HG03097 (cell line): ENCODE data around the gene ARHGEF7.

ENCODE experiments used
- ATAC-seq: cut with Tn5 transposase; IDR thresholded peaks from one replicate; pipeline ENCODE4 v1.9.1; 2021; ENCODE audit not compliant: unreplicated experiment, low FRiP score

Gene ARHGEF7

DNA sequence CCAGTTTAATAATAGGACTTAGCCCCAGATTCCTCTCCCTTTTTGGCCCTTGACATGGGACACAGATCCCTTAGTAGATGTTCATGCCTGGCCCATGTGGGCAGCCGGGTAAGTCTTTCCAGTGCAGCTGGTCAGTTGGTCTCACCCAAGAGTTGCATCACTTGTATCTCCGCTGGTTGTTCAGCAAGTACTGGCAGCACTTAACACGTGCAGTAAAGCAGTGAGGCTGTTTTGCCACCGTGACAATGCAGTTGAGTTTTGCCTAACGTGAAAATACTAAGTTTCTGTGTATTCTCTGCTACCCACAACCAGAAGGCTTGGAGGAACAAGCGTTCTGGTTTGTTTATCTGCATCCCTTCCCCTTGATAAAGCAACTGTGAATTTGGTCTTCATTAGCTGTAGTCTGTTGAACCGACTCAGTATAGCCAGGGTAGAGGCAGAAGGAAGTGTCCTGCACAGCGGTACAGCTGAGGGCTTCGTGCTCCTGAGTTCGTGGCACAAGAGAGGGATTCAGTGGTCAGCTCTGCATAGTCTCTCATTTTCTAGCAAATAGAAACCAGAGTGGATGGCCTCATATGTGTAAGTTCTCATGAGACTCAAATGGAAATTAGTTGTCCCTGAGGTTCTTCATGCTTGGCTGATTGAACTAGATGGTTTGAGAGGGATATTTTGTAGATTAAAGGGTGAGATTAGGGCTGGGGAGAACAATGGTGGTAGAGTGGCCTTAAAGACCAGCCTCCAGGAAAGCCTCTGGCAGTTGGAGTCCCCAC is 50.3 kb downstream of the ARHGEF7 start:
- ATAC-seq: peak; percentile 40

DNA sequence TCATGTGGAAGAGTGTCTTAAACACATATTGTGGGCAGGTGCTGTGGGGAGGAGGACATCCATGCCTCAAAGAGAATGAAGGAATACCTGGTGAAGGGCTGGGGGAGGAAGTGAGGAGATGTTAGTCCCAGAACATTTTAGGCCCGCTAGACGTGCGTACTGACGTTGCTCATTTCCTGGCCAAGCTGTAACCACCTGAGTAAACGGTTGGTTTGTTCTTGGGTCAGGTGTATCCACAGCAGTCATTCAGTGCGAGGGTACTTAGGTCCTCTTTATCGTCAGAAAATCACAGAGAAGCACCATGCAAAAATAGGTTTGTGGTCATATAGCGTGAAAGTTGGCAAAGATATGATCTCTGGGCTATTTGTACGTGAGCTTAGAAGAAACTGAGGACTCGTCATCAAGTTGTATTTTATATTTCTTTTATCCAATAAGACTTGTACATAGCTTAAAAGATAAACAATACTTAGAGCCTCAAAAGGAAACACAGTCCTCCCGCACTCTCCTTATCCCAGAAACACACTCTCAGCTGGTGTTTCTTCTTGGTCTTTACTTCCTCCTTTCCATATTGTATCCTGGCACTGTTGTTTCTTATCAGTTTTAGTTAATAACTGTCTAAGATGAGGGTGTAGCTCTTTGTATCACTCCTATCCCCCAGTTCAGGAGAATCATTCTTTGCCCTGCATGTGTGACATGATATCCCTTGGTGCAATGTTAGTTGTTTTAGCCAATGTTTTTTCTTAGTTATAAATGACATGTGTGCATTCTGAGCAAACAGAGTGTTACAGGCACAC is 52.0 kb downstream of the ARHGEF7 start:
- ATAC-seq: no peak

DNA sequence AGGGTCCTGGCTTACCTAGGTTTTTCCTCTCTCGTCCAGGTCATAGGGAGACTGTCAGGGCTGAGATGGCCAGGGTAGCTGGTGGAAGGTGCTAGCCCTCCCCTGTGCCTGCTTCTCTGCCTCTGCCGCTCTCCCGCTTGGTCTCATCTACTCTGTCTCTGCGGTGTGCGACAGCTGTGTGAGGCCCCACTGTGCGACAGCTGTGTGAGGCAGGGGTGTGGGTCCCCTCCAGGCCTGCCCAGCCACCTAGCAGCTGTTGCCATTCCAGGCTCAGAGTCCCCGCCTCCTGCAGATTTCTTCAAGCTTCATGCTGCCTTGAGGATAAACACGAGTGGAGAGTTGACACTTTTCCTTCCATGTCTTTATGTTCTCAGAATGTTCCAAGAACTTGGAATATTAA is 53.0 kb downstream of the ARHGEF7 start:
- no peak for ATAC-seq

DNA sequence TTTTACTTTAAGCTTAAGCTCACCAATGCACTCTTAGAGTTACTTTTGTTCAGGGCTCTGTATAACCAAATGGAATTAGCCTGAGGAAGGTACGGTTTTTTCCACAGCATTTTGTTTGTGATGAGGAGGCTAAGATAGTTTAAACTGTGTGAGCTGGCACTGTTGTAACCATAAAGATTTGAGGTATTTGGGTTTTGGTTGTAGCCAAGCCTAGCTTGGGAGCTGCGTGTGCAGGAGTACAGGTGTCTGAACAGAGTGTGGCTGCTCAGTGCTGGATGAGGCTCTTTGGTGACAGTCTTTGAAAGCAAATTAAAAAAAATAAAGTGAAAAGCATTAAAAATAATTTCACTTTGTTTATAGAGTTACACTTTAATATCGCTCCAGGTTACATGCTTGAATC is 56.0 kb downstream of the ARHGEF7 start:
- ATAC-seq: no peak

DNA sequence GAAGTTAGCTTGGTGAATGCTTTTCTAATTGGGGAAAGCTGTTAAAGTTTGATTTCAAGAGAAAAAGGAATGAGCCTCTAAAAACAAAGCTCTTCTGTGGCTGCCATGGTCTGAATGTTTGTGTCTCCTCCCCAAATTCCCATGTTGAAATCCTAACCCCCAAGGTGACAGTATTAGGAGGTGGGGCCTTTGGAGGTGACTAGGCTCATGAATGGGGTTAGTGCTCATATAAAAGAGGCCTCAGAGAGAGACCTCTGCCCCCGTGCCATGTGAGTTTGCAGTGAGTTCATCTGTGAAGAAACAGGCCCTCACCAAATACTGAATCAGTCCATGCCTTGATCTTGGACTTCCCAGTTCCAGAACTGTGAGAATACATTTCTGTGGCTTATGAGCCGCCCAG is 56.5 kb downstream of the ARHGEF7 start:
- ATAC-seq: no peak

DNA sequence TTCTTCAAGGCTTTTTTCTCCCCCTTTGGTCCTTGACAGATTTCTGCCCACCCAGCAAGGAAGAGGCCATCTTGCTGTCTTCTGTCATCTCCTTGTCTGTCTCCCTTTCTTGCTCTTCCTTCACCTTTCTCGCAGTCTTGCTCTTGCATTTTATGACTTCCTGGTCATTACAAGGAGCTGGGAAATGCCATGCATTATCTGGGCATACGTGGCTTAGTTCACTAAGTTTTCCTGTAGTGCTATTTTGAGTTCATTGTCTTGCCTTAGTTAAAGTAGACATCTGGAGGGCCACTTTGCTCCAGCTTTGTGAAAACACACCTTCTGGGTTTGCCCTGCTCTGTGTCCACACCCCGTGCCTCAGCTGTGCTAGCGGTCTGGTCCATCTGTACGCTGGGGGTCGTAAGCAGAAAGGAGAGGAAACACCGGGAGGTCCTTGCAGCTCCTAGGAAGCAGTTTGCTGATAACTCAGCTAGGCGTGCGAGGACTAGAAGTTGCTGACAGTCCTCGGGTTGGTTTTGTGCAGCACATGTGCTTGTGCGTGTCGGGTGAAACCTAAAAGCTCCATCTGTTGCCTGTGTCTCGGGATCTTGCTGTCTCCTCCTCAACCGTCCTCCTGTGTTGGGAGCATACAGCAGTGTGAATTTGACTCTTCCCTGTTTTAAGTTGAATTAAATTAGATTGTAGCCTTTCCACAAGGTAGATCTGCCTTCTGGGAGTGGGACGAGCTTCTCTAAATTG is 59.4 kb downstream of the ARHGEF7 start:
- no peak for ATAC-seq

DNA sequence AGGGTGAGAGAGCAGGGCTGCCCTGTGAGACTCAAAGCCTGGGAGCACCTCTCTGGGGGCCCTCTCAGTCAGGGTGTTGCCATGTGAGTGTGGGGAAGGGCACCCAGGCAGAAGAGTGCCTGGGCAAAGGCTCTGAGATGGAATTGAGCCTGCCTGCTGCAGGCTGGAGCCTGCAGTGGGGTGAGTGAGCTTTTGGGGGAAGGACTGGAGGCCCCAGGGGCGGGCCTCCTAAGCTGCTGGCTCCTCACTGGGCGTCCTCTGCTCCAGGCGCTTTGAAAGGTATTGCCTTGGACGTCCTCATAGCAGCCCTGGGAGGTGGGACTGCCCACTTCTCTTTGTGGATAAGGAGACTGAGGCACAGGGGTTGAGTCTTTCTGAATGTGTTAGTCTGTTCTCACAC is 60.3 kb downstream of the ARHGEF7 start:
- ATAC-seq: no peak

DNA sequence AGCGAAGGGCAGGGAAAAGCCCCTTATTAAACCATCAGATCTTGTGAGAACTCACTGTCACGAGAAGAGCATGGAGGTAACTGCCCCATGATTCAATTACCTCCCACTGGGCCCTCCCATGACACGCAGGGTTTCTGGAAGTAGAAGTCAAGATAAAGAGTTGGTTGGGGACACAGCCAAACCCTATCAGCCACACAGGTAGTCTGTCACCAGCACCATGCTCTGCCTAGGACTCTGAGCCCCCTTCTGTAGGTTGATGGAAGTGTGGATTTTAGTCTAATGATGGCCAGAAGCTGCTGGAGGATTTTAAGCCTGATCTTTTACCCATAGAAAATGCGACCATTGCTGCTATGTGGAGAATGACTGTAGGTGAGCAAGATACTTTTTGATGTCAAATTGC is 60.8 kb downstream of the ARHGEF7 start:
- no peak for ATAC-seq

DNA sequence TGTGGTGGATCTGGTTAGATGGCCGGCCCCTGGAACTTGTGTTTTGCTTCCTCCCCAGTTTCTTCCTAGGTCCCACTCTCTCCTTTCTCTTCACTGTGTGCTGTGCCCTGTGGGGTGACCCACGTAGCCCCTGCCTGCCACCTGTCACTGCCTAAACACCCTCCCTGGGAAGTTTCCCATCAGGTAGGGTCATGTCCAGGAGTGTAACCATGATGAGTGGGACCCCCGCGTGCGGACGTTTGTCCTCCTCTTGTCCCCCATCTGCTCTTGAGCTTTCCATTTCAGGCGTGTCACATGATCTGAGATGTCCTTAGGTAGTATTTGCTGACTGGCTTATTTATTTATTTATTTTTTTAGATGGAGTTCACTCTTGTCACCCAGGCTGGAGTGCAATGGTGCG is 61.3 kb downstream of the ARHGEF7 start:
- ATAC-seq: no peak

DNA sequence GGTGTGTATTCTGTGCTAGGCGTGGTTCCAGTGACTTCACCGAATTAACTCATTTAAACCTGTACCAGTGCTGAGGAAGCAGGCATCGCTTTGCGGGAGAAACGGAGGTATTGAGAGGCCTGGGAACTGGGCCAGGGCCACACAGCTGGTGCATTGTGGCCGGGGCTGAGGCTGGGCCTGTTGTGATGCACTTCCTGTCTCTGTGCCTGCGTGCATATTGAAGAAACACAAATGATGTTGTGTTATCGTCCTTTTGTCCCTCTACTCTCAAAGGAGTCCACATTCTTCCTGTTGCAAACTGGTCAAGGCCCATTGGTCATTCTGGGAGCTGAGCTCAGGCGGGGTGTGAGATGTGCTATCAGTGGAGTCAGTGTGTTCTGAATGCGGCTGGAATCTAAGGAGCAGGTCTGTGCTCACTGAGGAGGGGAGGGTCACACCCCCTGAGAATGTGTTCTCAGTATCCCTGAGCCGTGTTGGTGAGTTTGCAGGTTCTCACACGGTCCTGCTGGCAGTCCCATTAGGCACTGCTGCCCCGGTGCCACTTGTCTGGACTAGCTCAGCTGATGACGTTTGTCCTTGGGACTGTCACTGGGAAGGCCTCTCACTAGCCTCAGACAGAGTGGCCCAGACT is 62.1 kb downstream of the ARHGEF7 start:
- ATAC-seq: peak; percentile 48

DNA sequence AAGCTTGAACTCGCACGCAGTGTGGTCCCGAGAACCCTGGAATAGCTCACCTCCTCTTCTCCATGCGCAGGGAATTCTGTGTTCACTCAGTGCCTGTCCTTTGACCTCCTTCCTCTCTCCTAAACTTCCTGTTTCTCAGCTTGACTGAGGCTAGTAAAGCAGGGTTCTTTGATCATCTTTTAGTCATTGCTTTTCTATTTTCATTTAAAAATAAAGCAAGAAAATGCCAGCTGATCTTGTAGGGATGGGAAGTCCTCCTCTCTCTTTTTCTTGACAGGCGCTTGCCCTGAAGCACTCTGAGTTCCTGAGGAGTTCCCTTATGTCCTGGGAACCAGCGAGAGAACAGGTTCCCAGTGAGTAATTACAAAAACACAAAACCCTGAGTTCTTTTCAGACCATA is 62.8 kb downstream of the ARHGEF7 start:
- no peak for ATAC-seq

DNA sequence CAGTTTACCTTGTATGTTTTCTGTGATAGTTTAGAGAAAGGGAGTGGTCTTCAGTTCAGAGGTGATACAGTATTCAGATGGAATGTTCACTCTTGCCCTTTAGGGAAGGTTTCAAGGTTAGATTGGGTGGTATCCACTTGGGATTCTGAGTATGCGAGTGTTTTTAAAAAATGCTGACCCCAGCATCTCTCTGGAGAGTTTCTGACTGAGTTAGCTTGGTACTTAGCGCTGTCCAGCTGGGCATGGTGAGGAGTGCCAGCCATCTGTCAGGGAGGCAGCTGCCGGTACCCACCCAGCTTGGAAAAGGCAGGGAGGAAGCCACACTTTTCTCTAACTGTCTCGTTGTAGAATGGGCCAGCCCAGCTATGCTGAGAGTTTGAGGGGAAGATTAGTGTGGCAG is 63.3 kb downstream of the ARHGEF7 start:
- ATAC-seq: no peak

DNA sequence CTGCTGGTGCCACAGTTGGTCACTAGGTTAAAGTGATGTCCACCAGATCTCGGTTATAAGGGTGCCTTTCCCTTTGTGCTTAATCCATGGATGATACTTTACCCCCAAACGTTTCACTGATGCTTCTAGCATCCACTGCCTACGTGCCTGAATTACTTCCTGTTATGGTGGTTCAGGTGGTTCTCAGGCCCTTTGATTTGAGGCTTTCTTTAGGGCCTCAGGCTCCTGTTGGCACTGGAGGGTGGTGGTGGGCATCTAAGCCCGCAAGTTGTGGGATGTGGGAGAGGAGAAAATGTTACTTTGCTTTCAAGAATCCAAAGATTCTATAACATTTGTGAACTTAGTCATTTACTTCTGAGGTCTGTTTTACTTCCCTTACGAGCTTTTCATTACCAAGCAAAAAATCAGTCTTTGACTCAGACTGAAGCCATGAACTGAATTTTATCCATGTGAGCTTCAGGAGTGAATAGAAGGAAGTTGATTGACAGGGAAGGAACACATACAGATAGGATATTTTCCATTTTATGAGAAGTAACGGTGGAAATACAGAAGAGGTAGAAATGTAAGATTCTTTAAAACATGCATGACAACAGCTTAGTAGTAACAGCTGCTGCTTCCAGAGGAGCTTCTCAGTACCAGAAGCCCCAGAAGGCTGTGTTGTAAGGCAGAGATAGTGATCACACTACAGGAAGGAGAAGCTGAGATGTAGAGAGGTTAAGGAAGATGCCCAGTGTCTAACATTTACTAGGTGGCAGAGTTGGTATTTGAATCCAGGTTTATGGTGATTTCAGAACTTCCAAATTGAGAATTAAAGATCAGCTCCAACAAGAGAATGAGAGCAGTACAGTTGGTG is 65.0 kb downstream of the ARHGEF7 start:
- ATAC-seq: no peak

DNA sequence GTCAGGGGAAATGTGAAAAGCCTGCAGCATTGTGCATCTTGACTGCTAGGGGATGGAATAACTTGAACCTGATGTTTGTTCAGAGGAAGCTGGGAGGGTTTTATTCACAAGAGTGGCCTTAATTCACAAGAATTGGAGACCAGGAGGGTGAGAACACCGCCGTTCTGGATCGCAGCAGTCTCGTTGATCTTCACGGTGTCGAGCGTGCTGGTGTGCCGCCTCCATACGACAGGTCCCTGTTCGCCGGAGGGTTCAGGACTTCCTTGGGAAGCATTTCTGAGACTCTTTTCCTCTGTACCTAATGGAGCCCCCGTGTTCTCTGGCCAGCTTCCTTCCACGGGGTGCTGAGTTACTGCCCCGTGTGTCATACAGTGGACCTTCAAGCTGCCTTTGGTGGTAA is 66.9 kb downstream of the ARHGEF7 start:
- ATAC-seq: no peak

DNA sequence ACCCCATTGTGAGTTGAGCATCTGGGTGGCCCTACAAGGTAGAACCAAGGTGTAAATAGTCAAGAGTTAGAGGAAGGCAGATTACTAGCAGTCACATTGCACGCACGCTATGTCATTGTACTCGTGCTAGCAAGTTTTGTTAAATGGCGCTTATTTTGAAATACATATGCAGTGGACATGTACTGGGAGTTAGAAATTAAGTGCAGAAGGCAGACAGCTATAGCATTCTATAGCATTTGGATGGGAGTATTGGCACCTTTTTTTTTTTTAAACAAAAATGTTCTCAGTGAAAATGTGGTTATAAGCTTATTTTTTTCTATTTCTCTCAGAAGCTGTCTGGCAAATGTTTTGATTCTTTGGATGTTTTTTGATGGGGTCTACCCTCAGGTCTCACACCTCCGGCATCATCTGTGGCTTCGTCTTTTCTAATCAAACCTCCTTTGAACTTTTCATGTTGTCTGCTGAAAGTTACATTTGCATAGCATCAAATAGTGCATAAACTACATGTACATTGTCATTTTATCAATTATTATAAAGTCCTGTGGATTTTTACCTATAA is 68.1 kb downstream of the ARHGEF7 start:
- ATAC-seq: no peak

DNA sequence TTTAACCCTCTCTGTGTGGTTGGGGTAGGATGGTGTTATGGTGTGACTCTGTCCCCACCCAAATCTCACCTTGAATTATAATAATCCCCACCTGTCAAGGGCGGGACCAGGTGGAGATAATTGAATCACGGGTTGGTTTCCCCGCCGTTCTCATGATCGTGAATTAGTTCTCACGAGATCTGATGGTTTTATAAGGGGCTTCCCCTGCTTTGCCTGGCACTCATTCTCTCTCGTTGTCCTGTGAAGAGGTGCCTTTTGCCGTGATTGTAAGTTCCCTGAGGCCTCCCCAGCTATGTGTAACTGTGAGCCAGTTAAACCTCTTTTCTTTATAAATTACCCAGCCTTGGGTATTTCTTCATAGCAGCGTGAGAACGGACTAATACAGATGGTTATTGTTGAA is 68.8 kb downstream of the ARHGEF7 start:
- ATAC-seq: no peak

DNA sequence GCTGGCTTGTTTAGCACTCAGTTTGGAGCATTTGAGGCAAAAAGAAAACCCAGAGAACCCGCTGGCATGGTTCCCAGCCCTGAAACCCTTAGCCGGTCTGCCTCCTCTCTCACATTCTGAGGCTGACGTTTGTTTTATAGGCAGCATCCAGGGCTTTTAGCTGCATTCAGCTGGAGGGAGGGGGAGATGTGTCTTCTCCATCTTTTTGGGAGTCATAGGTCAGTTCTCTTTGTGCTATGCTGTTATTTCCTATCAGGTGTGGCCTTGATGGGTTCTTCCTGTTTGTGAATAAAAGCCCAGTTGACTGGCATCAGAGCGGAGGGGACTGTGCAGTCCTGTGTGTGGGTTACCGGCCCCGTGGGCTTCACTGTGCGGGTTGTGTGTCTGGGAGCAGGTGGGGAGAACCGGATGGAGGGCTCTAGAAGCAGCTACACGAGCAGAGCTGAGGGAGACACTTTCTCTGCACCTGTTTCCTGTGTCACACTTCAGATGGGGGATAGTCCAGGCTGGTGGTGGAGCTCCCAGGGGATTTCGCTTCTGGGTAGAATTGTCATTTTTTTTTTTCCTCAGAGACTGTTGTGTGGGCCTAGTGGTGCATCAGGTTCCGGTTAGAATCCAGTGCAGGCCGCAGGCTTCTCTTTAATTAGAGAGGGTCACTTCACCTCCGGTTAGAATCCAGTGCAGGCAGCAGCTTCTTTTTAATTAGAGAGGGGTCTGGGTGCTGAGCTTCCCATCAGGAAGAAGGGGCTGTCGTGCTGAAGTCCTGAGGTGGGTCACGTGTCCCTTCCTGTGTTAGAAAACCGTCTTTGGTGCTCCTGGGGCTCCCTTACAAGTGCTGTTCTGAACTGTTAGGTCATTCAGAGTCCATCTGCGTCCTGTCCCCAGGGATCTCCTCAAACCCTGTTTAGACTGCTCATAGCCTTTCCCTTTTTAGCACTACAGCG is 69.6 kb downstream of the ARHGEF7 start:
- peak; percentile 88 for ATAC-seq

DNA sequence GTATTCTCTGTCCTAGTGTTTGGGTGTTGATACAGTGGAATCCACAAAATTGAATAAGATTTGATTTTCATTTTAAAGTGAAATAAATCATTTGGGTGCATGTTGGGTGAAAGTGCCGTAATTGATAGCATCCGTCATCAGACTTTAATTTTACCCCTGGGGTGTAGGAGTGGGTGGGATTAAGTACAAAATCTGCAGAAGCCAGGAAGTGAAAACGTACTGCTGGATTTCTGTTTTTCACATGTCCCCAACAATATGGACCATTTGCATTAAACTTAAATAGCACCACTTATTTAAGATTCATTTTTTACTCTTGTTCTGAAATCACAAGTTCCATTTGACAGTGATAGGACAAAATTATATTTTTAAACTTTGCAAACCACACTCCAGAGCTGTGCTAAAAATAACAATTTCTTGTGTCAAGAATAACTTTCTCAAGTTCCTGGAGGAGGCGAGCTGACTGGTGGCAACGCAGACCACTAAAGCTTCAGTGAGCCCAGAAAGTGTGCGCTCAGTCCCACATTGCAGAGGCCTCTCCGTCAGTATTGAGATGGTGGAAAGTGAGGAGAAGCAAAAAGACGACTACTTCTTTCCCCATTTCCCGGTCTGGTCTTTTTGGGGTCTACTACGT is 71.3 kb downstream of the ARHGEF7 start:
- ATAC-seq: no peak
